Neural cell (in vitro differentiated cells): ENCODE data around the gene SFT2D1.

Experiments
- CTCF ChIP-seq: fragments of 450-650 bp; IDR thresholded peaks from 2 replicates; pipeline ENCODE4 v1.5.1; 2014; ENCODE audit warnings: antibody characterized with exemption, mild to moderate bottlenecking, moderate library complexity; ENCODE audit not compliant: poor library complexity, severe bottlenecking
- EZH2 ChIP-seq: fragments of 200-600, 300-800 bp; shearing (Covaris generic), sonication (generic); IDR thresholded peaks from 2 replicates; pipeline ENCODE4 v1.6.1; 2014; ENCODE audit warnings: antibody characterized with exemption, low read length, borderline replicate concordance, mild to moderate bottlenecking; ENCODE audit not compliant: insufficient read depth, poor library complexity, severe bottlenecking
- MXI1 ChIP-seq: fragments of 450-650 bp; conservative IDR thresholded peaks from 2 replicates; pipeline ENCODE4 v1.6.1; 2014; ENCODE audit warnings: antibody characterized with exemption, mild to moderate bottlenecking; ENCODE audit not compliant: poor library complexity, severe bottlenecking
- RAD21 ChIP-seq: fragments of 450-650 bp; conservative IDR thresholded peaks from 2 replicates; pipeline ENCODE4 v1.6.1; 2014; ENCODE audit warnings: antibody characterized with exemption, mild to moderate bottlenecking, moderate library complexity
- SMC3 ChIP-seq: fragments of 450-650 bp; conservative IDR thresholded peaks from 2 replicates; pipeline ENCODE4 v1.6.1; 2014; ENCODE audit warnings: antibody characterized with exemption, mild to moderate bottlenecking, moderate library complexity; ENCODE audit not compliant: poor library complexity
- TAF1 ChIP-seq: IDR thresholded peaks from 2 replicates; pipeline ENCODE4 v1.6.1; 2012; ENCODE audit warnings: low read depth

GRCh38 chr6:166325383-166326042 is 16.8 kb downstream of the SFT2D1 start:
- TF ChIP-seq CTCF (no peak), SMC3 (no peak), TAF1 (no peak), RAD21 (no peak), EZH2 (no peak), MXI1 (no peak)
